SK-N-SH (cell line): ENCODE results near the gene UTF1.

Source experiments
- CHD2 ChIP-seq: fragments of 150-350 bp; IDR thresholded peaks from 2 replicates; pipeline ENCODE4 v1.6.1; 2018; ENCODE audit warnings: low read length; ENCODE audit not compliant: partially characterized antibody
- CTCF ChIP-seq: fragments of 200-600 bp; sonication (generic); IDR thresholded peaks from 2 replicates; pipeline ENCODE4 v1.6.1; 2017; ENCODE audit warnings: antibody characterized with exemption, mild to moderate bottlenecking, moderate library complexity
- EP300 ChIP-seq, 2 experiments: IDR thresholded peaks; 2 replicates each; pipeline versions ENCODE4 v1.4.0 to v1.6.1; 2012; ENCODE audit warnings: borderline replicate concordance in 1 of 2, low read depth in 1 of 2, low read length in 1 of 2
- EZH2phosphoT487 ChIP-seq: fragments of 200-600 bp; sonication (generic); IDR thresholded peaks from 2 replicates; pipeline ENCODE4 v1.6.1; 2017; ENCODE audit warnings: low read depth, mixed run types, mild to moderate bottlenecking, antibody characterized with exemption, moderate library complexity, borderline replicate concordance
- FOXJ3 ChIP-seq: sonication (generic); formaldehyde crosslinking; IDR thresholded peaks from 2 replicates; pipeline ENCODE4 v1.5.1; 2020; ENCODE audit warnings: mild to moderate bottlenecking, missing genetic modification reagents
- GABPA ChIP-seq: IDR thresholded peaks from 2 replicates; pipeline ENCODE4 v1.4.0; 2012; ENCODE audit warnings: low read depth, mild to moderate bottlenecking
- MAX ChIP-seq: IDR thresholded peaks from 2 replicates; pipeline ENCODE4 v1.4.0; 2012; ENCODE audit warnings: low read depth
- NFIC ChIP-seq: IDR thresholded peaks from 2 replicates; pipeline ENCODE4 v1.4.0; 2012; ENCODE audit warnings: borderline replicate concordance
- POLR2AphosphoS5 ChIP-seq: IDR thresholded peaks from 2 replicates; pipeline ENCODE4 v1.6.1; 2012; ENCODE audit warnings: low read depth, low read length
- RAD21 ChIP-seq: IDR thresholded peaks from 2 replicates; pipeline ENCODE4 v1.6.1; 2012; ENCODE audit warnings: mild to moderate bottlenecking, low read length
- REST ChIP-seq: IDR thresholded peaks from 2 replicates; pipeline ENCODE4 v1.6.1; 2012; ENCODE audit warnings: mild to moderate bottlenecking, low read depth, low read length, moderate library complexity
- RFX5 ChIP-seq: IDR thresholded peaks from 2 replicates; pipeline ENCODE4 v1.6.1; 2012; ENCODE audit warnings: mild to moderate bottlenecking, improper control_type of control experiment, low read length
- USF1 ChIP-seq: IDR thresholded peaks from 2 replicates; pipeline ENCODE4 v1.4.0; 2012; ENCODE audit warnings: low read depth, borderline replicate concordance
- USF2 ChIP-seq: fragments of 150-350 bp; IDR thresholded peaks from 2 replicates; pipeline ENCODE4 v1.6.1; 2017; ENCODE audit warnings: antibody characterized with exemption, low read length, low read depth, borderline replicate concordance

GRCh38 chr10:133237588-133238465 lies 7.8 kb downstream of the UTF1 start, which contains the start of gene VENTX:
- TF ChIP-seq POLR2AphosphoS5 (no peak), CTCF (no peak), EP300 (IDR thresholded peaks at IDR 0.05; ENCODE audit: borderline replicate concordance in 1 of 2, low read depth in 1 of 2, low read length in 1 of 2) (no peak), RAD21 (no peak), GABPA (no peak), USF2 (no peak), NFIC (no peak), CHD2 (no peak), USF1 (no peak), REST (no peak), MAX (no peak), EZH2phosphoT487 (no peak), FOXJ3 (no peak), RFX5 (no peak)
